Mesodermal cell (in vitro differentiated cells): Measurements from ENCODE around the gene SYNPO2.
A peak's percentile ranks its signal among the peaks of the same experiment; 100 is the strongest.

ENCODE experiments used
- H3K27ac ChIP-seq: 2 replicates; pipeline ENCODE4 v1.7.0; 2013; ENCODE audit warnings: mild to moderate bottlenecking, low read depth, low read length, moderate library complexity; ENCODE audit not compliant: severe bottlenecking
- H3K36me3 ChIP-seq: 2 replicates; pipeline ENCODE4 v1.7.1; 2013; ENCODE audit warnings: mild to moderate bottlenecking, low read length, moderate library complexity; ENCODE audit not compliant: control insufficient read depth, insufficient read depth
- H3K4me1 ChIP-seq: one replicate; pipeline ENCODE4 v1.7.1; 2013; ENCODE audit warnings: mild to moderate bottlenecking, low read length; ENCODE audit not compliant: insufficient read depth, control insufficient read depth, poor library complexity, severe bottlenecking
- H3K4me3 ChIP-seq: 2 replicates; pipeline ENCODE4 v1.7.0; 2013; ENCODE audit warnings: low read length, control low read depth, mild to moderate bottlenecking; ENCODE audit not compliant: insufficient read depth, poor library complexity, severe bottlenecking; ENCODE audit errors: extremely low read depth
- H3K9me3 ChIP-seq: 2 replicates; pipeline ENCODE4 v1.7.1; 2013; ENCODE audit warnings: mild to moderate bottlenecking, low read length, moderate library complexity; ENCODE audit not compliant: control insufficient read depth
- whole genome bisulfite sequencing, 2 experiments: methylation state at CpG; one replicate each; pipeline ENCODE4 v1.1.5; 2013; ENCODE audit warnings: missing lambda C conversion rate in 2 of 2; ENCODE audit not compliant: insufficient coverage in 2 of 2; 5-methylcytosine and 5-hydroxymethylcytosine counted together

SYNPO2 gene

DNA sequence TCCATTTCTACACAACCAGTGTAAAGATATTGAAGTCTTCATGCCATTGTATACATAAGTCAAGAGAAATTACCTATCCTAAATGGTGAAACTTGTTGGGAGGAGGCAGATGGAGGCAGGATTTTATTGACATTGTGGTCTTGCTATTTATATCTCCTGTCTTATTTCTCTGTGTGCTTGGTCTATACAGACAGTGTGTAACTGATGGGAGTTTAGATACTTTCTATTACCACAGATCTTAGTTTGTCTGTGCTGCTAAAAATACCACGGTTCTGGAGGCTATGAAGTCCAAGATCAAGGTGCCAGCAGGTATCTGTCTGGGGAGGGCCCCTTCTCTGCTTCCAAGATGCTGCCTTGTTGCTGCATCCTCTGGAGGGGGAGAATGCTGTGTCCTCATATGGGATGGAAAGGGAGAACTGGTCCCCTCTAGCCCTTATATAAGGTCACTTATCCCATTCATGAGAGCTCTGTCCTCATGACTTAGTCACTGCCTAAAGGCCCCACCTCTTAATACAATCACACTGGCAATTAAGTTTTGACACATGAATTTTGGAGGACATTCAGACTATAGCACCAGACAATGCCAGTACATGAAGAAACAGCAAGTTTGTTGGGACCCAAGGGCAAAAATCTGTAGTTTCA is 62.4 kb downstream of the SYNPO2 start:
- no peaks in the 10 kb centered on the region for H3K36me3 ChIP-seq
- WGBS, 2 experiments: no CpG with 5 or more reads among the region's 1 CpG
- H3K9me3 ChIP-seq: no peaks in the 10 kb centered on the region
- H3K27ac ChIP-seq: no peak overlapping the region
- no peaks in the 10 kb centered on the region for H3K4me1 ChIP-seq
- no peak overlapping the region for H3K4me3 ChIP-seq

DNA sequence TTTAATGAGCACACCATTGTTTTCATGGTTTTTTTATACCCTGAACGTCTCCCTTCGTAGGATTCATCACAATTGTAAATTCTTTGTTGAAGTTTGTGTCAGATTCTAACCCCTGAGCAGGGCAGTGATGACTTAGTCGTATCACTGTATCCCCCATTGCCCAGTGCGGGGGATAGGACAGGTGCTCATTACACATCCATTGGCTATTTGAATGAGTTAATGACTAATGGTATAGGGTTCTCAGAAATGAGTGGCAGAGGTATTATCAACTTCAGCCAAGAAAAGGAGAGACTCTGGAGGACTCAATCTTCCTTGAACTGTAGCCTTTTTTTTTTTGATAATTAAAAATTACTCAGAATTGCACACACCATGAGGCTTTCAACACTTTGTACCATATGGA is 64.6 kb downstream of the SYNPO2 start:
- Histone ChIP-seq H3K4me1 (no peaks in the 10 kb centered on the region), H3K36me3 (no peaks in the 10 kb centered on the region), H3K9me3 (no peaks in the 10 kb centered on the region), H3K27ac (no peak overlapping the region), H3K4me3 (no peak overlapping the region)
- WGBS, 2 experiments: 61 to 95% methylated on average over 2 to 4 of the region's 4 CpGs

- 79 to 100% methylated on average over 2 of the region's 2 CpGs for whole genome bisulfite sequencing, 2 experiments
- Histone ChIP-seq H3K4me3 (no peak overlapping the region), H3K4me1 (no peaks in the 10 kb centered on the region), H3K27ac (no peak overlapping the region), H3K9me3 (no peaks in the 10 kb centered on the region), H3K36me3 (no peaks in the 10 kb centered on the region)
These were observed 65.6 kb downstream of the SYNPO2 start for GRCh38 chr4:118954246-118954645.

DNA sequence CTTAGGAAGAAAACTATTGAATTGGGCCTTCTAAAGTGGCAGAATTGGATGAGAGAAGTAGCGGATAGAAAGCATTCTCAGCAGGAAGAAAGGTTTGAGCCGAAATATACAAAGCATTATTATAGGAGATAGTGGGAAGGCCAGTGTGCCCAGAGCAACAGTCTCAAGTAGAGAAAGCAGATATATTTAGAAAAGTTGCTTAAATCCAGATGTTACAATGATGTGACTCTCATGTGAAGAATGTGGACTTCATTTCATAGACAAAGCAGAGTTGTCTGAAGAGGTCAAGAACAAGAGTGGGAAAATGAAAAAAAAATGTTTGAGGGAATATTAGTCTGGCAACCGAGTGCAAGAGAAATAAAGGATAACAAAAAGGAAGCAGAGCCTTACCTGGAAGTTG is 66.9 kb downstream of the SYNPO2 start:
- Histone ChIP-seq H3K27ac (no peak overlapping the region), H3K4me1 (no peaks in the 10 kb centered on the region), H3K4me3 (no peak overlapping the region), H3K36me3 (no peaks in the 10 kb centered on the region), H3K9me3 (no peaks in the 10 kb centered on the region)
- WGBS, 2 experiments: 91 to 93% methylated on average over 3 of the region's 3 CpGs

DNA sequence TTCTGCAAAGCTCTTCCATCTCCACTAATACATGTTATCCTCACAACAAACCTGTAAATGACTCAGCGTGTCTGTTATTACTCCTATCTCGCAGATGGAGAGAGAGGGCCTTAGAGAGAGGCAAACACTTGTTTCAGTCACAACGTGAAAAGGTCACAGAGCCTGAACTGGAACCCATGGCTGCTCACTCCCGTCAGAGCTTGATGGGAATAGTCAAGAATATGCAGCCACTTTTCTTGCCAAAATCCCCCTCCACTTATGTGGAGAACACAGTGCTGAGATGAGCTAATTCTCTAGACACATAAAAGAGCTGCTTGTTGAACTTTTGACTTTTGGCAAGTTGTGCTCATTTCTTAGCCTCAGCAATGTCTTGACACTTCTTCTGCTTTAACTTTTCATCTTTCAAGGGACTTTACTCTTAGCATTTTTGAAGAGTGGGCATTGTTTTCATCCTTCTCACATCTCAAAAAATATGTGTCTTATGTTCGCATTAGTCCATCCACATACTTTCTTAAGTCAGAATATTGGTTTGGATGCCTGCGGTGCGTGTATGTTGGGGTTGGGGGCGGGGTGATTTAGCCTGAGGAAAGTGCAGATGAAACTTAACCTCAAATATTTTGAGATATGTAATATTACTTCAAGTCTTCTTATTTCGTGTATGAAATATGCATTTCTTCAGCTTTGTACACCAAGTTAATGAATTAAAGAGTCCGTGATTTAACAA is 69.2 kb downstream of the SYNPO2 start:
- H3K36me3 ChIP-seq: no peaks in the 10 kb centered on the region
- H3K9me3 ChIP-seq: no peaks in the 10 kb centered on the region
- H3K4me3 ChIP-seq: no peak overlapping the region
- no peak overlapping the region for H3K27ac ChIP-seq
- H3K4me1 ChIP-seq: no peaks in the 10 kb centered on the region
- WGBS, 2 experiments: 89% methylated on average over 2 to 4 of the region's 10 CpGs

- H3K4me1 ChIP-seq: no peaks in the 10 kb centered on the region
- no peaks in the 10 kb centered on the region for H3K9me3 ChIP-seq
- H3K4me3 ChIP-seq: no peak overlapping the region
- H3K36me3 ChIP-seq: no peaks in the 10 kb centered on the region
- H3K27ac ChIP-seq: no peak overlapping the region
These were observed 73.9 kb downstream of the SYNPO2 start for GRCh38 chr4:118962540-118962939.

GRCh38 chr4:118964891-118965411 is 76.3 kb downstream of the SYNPO2 start:
- WGBS, 2 experiments: 83 to 88% methylated on average over 3 of the region's 3 CpGs
- H3K4me3 ChIP-seq: no peak overlapping the region
- H3K9me3 ChIP-seq: no peaks in the 10 kb centered on the region
- peaks cover 3% of the 10 kb centered on the region for H3K4me1 ChIP-seq
- H3K27ac ChIP-seq: no peak overlapping the region
- no peaks in the 10 kb centered on the region for H3K36me3 ChIP-seq

DNA sequence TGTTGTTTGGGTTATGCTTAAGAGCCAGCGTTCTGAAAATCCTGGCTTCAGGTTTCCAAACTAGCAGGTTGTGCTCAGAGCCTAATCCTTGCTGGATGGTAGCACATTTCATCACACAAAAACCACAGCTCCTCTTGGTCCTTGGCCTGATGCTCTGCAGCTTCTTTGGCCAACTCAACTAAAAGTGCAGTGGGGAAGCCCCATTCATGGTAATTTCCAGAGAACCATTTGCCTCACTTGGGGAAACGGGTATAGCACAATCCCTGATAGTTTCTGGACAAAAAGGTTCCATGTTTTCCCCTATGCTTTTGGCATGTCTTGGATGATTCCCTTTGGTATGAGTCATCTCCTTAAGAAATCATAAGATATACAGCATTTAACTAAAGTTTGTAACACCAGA is 78.7 kb downstream of the SYNPO2 start:
- Histone ChIP-seq H3K4me3 (no peak overlapping the region), H3K27ac (no peak overlapping the region)
- 91 to 100% methylated on average over 1 to 2 of the region's 2 CpGs for WGBS, 2 experiments

DNA sequence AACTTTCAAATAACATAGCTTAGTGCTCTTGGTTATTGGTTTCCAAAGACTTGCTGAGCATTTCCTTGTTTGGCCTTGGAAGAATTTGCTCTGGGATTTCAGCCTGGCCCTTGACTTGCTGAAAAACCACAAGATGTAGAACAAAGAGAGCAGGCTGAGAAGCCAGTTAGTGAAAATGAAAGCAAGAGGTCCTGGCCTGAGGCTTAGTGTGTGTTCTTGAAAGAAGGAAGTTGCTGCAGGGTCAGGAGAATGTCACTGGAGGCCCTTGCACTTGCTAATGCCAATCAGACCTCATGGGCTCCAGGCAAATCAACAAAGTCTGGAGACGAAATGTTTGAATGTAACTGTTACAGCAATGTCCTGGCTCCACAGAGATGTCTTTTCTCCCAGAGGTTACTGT is 79.4 kb downstream of the SYNPO2 start:
- 50 to 67% methylated on average over 1 of the region's 1 CpG for WGBS, 2 experiments
- Histone ChIP-seq H3K9me3 (no peaks in the 10 kb centered on the region), H3K4me1 (peaks cover 3% of the 10 kb centered on the region), H3K36me3 (no peaks in the 10 kb centered on the region), H3K4me3 (no peak overlapping the region), H3K27ac (peak overlapping the region; percentile 31)

More for the DNA sequence above, 78.7 kb downstream of the SYNPO2 start:
- peaks cover 3% of the 10 kb centered on the region for H3K4me1 ChIP-seq
- no peaks in the 10 kb centered on the region for H3K36me3 ChIP-seq
- H3K9me3 ChIP-seq: no peaks in the 10 kb centered on the region

DNA sequence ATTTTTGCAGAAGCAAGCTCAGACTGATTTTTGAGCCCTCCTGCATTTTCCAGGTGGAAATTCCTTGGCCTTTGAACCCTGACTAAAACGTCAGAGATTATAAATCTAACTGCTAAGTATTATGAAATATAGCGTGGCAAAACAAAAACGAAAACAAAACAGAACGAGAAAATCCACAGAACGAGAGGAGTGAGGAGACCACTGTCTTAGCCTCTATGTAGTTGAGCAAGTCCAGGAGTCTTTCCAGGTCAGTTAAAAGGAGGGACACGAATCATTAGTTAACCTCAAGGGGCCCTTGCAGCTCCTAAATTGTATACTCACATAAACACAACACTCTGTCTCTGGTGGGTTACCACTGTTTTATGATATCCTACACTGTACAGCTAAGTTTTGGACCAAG is 80.2 kb downstream of the SYNPO2 start:
- Histone ChIP-seq H3K9me3 (no peaks in the 10 kb centered on the region), H3K4me1 (peaks cover 3% of the 10 kb centered on the region), H3K36me3 (no peaks in the 10 kb centered on the region), H3K27ac (peak overlapping the region; percentile 31), H3K4me3 (no peak overlapping the region)
- 69% methylated on average over 4 of the region's 6 CpGs; no CpG with 5 or more reads in 1 of the 2 experiments for WGBS, 2 experiments

- Histone ChIP-seq H3K27ac (no peak overlapping the region), H3K4me1 (peaks cover 3% of the 10 kb centered on the region), H3K36me3 (no peaks in the 10 kb centered on the region), H3K9me3 (no peaks in the 10 kb centered on the region), H3K4me3 (no peak overlapping the region)
- no CpG with 5 or more reads among the region's 5 CpGs for WGBS, 2 experiments
These were observed 80.7 kb downstream of the SYNPO2 start for GRCh38 chr4:118969359-118969758.
